Upper lobe of right lung (tissue), 1 donor: ENCODE measurements around the gene FAM43A. TPM values are rescaled to one million over a fixed set of nuclear protein-coding genes. Genes with fewer than 3 reads are reported as not detected.

ENCODE experiments used
- ATAC-seq: fragments of 200-7000 bp; cut with Tn5 transposase; one replicate; pipeline ENCODE4 v1.9.1; 2020; ENCODE audit warnings: mild to moderate bottlenecking, moderate library complexity
- DNase-seq: peaks from one replicate; pipeline ENCODE4 v3.0.0-alpha.2; 2020
- H3K27ac ChIP-seq: fragments of 200-600 bp; one replicate; pipeline ENCODE4 v1.8.0; 2022
- H3K27me3 ChIP-seq: fragments of 200-600 bp; one replicate; pipeline ENCODE4 v1.8.0; 2022; ENCODE audit warnings: mild to moderate bottlenecking
- H3K36me3 ChIP-seq: fragments of 200-600 bp; one replicate; pipeline ENCODE4 v1.8.0; 2022
- H3K4me1 ChIP-seq: fragments of 200-600 bp; one replicate; pipeline ENCODE4 v1.8.0; 2022
- H3K4me3 ChIP-seq: fragments of 200-600 bp; one replicate; pipeline ENCODE4 v1.8.0; 2022; ENCODE audit warnings: mild to moderate bottlenecking
- H3K9me3 ChIP-seq: fragments of 200-600 bp; one replicate; pipeline ENCODE4 v1.8.0; 2022
- CTCF ChIP-seq: fragments of 200-600 bp; IDR thresholded peaks from one replicate; pipeline ENCODE4 v1.8.0; 2022; ENCODE audit warnings: antibody characterized with exemption
- intact Hi-C: fragments of 100-400 bp; cut with DNase I; formaldehyde crosslinking; loops from one replicate; pipeline ENCODE4 v1.11.0; 2022
- total RNA-seq: library from RNA; stranded (reverse); fragmentation: NEBNext Ultra II Directional; extraction: Animal tissue kit (Norgen Biotek cat#: 25700); gene quantifications from one replicate; pipeline ENCODE4 v1.2.1, GENCODE V29; 2021
- donor health status: DM: no; HTN: yes; CAD: no; lungs with severe emphysema.

The FAM43A gene
- total RNA-seq, 1 donor from 2014 or later: 25.7 TPM

- Histone ChIP-seq H3K4me3 (no peak overlapping the region), H3K4me1 (peaks cover 3% of the 10 kb centered on the region), H3K9me3 (no peaks in the 10 kb centered on the region), H3K27me3 (no peaks in the 10 kb centered on the region), H3K36me3 (peaks cover 74% of the 10 kb centered on the region), H3K27ac (no peak overlapping the region)
- intact Hi-C loops: no loop called here
- DNase-seq: no peak
- ATAC-seq: no peak
- no peak for TF ChIP-seq CTCF
These were observed 42.9 kb upstream of the FAM43A start for GRCh38 chr3:194642769-194643168.

GRCh38 chr3:194647747-194648146 is 37.9 kb upstream of the FAM43A start:
- intact Hi-C loops: no loop called here

GRCh38 chr3:194654443-194654842 is 31.2 kb upstream of the FAM43A start:
- TF ChIP-seq CTCF: no peak
- H3K27me3 ChIP-seq: no peaks in the 10 kb centered on the region
- intact Hi-C loops: no loop called here
- H3K27ac ChIP-seq: no peak overlapping the region
- H3K4me3 ChIP-seq: no peak overlapping the region
- H3K36me3 ChIP-seq: peaks cover 84% of the 10 kb centered on the region
- no peaks in the 10 kb centered on the region for H3K4me1 ChIP-seq
- DNase-seq: no peak
- H3K9me3 ChIP-seq: no peaks in the 10 kb centered on the region
- ATAC-seq: no peak

More at GRCh38 chr3:194647747-194648146, 37.9 kb upstream of the FAM43A start:
- no peak overlapping the region for H3K4me3 ChIP-seq
- ATAC-seq (no peak), DNase-seq (no peak)
- H3K27me3 ChIP-seq: no peaks in the 10 kb centered on the region
- no peaks in the 10 kb centered on the region for H3K4me1 ChIP-seq
- no peak overlapping the region for H3K27ac ChIP-seq
- no peaks in the 10 kb centered on the region for H3K9me3 ChIP-seq
- H3K36me3 ChIP-seq: peaks cover 95% of the 10 kb centered on the region
- TF ChIP-seq CTCF: no peak

- intact Hi-C loops: no loop called here
These were observed 28.2 kb upstream of the FAM43A start for GRCh38 chr3:194657439-194657838.

GRCh38 chr3:194658477-194659242 is 27.0 kb upstream of the FAM43A start:
- ATAC-seq (no peak), DNase-seq (no peak)
- Histone ChIP-seq H3K9me3 (no peaks in the 10 kb centered on the region), H3K27ac (peak overlapping the region; percentile 42), H3K4me1 (peaks cover 11% of the 10 kb centered on the region), H3K36me3 (peaks cover 69% of the 10 kb centered on the region), H3K27me3 (no peaks in the 10 kb centered on the region), H3K4me3 (no peak overlapping the region)
- intact Hi-C loops: no loop called here
- TF ChIP-seq CTCF: no peak

More at GRCh38 chr3:194657439-194657838, 28.2 kb upstream of the FAM43A start:
- no peaks in the 10 kb centered on the region for H3K27me3 ChIP-seq
- no peak overlapping the region for H3K4me3 ChIP-seq
- DNase-seq (no peak), ATAC-seq (no peak)
- H3K36me3 ChIP-seq: peaks cover 75% of the 10 kb centered on the region
- no peaks in the 10 kb centered on the region for H3K9me3 ChIP-seq
- TF ChIP-seq CTCF: no peak
- no peak overlapping the region for H3K27ac ChIP-seq
- H3K4me1 ChIP-seq: peaks cover 11% of the 10 kb centered on the region
